ENCODE results near the gene FADS2. TPM values are rescaled to one million over a fixed set of nuclear protein-coding genes. Genes with fewer than 3 reads are reported as not detected.

The FADS2 gene
- total RNA-seq, 1 donor from 2014 or later = 315 TPM

- H3K27me3 Mint-ChIP-seq (ENCODE audit: low read depth) = no peaks in the 10 kb centered on the region
- TF ChIP-seq CTCF (IDR thresholded peaks at IDR 0.05) = no peak
- no peak for DNase-seq (ENCODE audit: low spot score)
- no peaks in the 10 kb centered on the region for H3K9me3 Mint-ChIP-seq (ENCODE audit: low read depth)
- H3K4me3 Mint-ChIP-seq (ENCODE audit: unreplicated experiment) = no peak overlapping the region
- H3K27ac Mint-ChIP-seq (ENCODE audit: unreplicated experiment) = peak overlapping the region; percentile 70
- H3K36me3 Mint-ChIP-seq (ENCODE audit: low read depth) = peaks cover 17% of the 10 kb centered on the region
- peaks cover 76% of the 10 kb centered on the region for H3K4me1 Mint-ChIP-seq (ENCODE audit: low read depth)
These were observed 54.8 kb downstream of the FADS2 start for GRCh38 chr11:61882879-61883278.

DNA sequence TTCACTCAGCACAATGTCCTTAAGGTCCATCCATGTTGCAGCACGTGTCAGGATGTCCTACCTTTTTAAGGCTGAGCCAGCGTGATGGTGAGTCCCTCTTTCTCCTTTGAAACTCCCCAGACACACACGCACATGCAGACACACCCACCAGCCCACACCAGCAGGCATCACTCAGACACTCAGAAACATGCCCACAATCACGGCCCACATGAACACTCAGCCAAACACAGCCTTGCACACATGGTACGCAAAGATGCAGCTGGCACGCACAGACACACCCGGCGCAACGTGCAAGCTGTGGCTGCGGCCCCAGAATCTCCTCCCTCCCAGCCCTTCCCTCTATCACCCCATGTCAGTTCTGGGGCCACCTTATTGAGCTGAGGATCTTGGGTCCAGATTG is 55.2 kb downstream of the FADS2 start:
- Mint-ChIP-seq H3K9me3 (ENCODE audit: low read depth) (no peaks in the 10 kb centered on the region), H3K4me1 (ENCODE audit: low read depth) (peaks cover 78% of the 10 kb centered on the region), H3K4me3 (ENCODE audit: unreplicated experiment) (no peak overlapping the region), H3K36me3 (ENCODE audit: low read depth) (peaks cover 14% of the 10 kb centered on the region), H3K27me3 (ENCODE audit: low read depth) (no peaks in the 10 kb centered on the region), H3K27ac (ENCODE audit: unreplicated experiment) (peak overlapping the region; percentile 70)
- TF ChIP-seq CTCF (IDR thresholded peaks at IDR 0.05) = no peak
- no peak for DNase-seq (ENCODE audit: low spot score)

DNA sequence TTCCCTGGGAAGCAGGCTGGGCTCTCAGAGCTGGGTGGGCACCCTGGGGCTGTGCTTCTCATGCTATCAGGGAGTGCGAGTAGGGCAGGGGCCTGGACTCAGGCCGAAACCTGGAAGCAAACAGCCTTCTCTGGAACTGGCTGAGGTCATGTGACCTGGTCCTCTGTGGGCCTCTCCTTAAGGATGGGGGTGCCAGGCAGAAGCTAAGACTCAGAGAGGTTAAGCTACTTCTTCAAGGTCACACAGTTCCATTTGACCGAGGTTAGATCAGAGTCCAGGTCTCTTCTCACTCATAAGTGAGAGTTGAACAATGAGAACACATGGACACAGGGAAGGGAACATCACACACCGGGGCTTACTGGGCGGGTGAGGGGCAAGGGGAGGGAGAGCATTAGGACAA is 55.8 kb downstream of the FADS2 start:
- TF ChIP-seq CTCF (IDR thresholded peaks at IDR 0.05) = no peak
- no peaks in the 10 kb centered on the region for H3K27me3 Mint-ChIP-seq (ENCODE audit: low read depth)
- H3K36me3 Mint-ChIP-seq (ENCODE audit: low read depth) = peaks cover 15% of the 10 kb centered on the region
- H3K4me1 Mint-ChIP-seq (ENCODE audit: low read depth) = peaks cover 84% of the 10 kb centered on the region
- H3K9me3 Mint-ChIP-seq (ENCODE audit: low read depth) = no peaks in the 10 kb centered on the region
- no peak for DNase-seq (ENCODE audit: low spot score)
- H3K27ac Mint-ChIP-seq (ENCODE audit: unreplicated experiment) = peak overlapping the region; percentile 41
- H3K4me3 Mint-ChIP-seq (ENCODE audit: unreplicated experiment) = no peak overlapping the region

- no peaks in the 10 kb centered on the region for H3K9me3 Mint-ChIP-seq (ENCODE audit: low read depth)
- peak overlapping the region; percentile 54 for H3K27ac Mint-ChIP-seq (ENCODE audit: unreplicated experiment)
- TF ChIP-seq CTCF (IDR thresholded peaks at IDR 0.05) = no peak
- peaks cover 15% of the 10 kb centered on the region for H3K36me3 Mint-ChIP-seq (ENCODE audit: low read depth)
- H3K4me3 Mint-ChIP-seq (ENCODE audit: unreplicated experiment) = no peak overlapping the region
- H3K4me1 Mint-ChIP-seq (ENCODE audit: low read depth) = peaks cover 89% of the 10 kb centered on the region
- DNase-seq (ENCODE audit: low spot score) = no peak
- no peaks in the 10 kb centered on the region for H3K27me3 Mint-ChIP-seq (ENCODE audit: low read depth)
These were observed 57.2 kb downstream of the FADS2 start for GRCh38 chr11:61885166-61885778.

DNA sequence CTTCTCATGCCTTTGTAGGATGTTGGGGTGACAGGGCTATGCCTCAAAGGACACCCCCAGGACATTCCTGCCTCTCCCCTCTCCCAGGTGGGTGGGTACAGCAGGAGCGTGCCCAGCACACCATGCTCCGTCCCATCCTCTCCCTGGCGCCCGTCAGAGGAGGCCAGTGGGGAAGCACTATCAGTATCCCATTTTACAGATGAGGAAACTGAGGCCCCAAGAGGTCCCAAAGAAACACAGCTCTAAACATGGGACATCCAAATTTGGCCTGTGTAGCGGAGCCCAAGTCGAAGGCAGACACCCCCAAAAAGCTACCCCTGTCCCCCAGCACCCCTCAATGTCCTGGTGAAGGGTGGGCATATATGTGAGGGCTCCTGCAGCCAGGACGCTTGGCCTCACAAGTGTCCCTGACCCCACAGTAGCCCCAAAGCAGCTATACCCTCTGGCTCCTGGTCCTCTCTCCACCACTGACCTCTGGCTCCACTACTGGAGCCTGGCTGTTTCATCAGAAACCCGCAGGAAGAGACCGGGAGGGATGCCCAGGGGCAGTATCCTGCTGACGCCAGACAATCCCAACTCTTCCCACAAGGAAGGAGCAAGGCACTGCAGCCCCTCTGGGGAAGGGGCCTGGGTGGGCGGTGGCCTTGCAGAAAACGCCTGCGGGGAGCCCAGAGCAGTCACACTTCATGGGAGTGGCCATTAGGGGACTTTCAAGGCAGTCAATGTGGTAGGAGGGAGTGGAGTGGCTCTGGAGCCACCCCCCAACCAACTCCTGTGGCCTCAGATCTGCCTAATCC is 57.9 kb downstream of the FADS2 start:
- peaks cover 83% of the 10 kb centered on the region for H3K4me1 Mint-ChIP-seq (ENCODE audit: low read depth)
- no peak overlapping the region for H3K4me3 Mint-ChIP-seq (ENCODE audit: unreplicated experiment)
- no peaks in the 10 kb centered on the region for H3K9me3 Mint-ChIP-seq (ENCODE audit: low read depth)
- H3K36me3 Mint-ChIP-seq (ENCODE audit: low read depth) = peaks cover 15% of the 10 kb centered on the region
- no peak for DNase-seq (ENCODE audit: low spot score)
- H3K27ac Mint-ChIP-seq (ENCODE audit: unreplicated experiment) = peak overlapping the region; percentile 54
- no peaks in the 10 kb centered on the region for H3K27me3 Mint-ChIP-seq (ENCODE audit: low read depth)
- TF ChIP-seq CTCF (IDR thresholded peaks at IDR 0.05) = no peak

Data from chondrocyte (in vitro differentiated cells).